GM12878 (cell line): ENCODE measurements around the gene PDE7B. TPM values are rescaled to one million over a fixed set of nuclear protein-coding genes. Genes with fewer than 3 reads are reported as not detected.

Source experiments
- ATAC-seq: fragments of 200-7000 bp; cut with Tn5 transposase; 3 replicates; pipeline ENCODE4 v1.9.1; 2020; ENCODE audit warnings: mild to moderate bottlenecking, moderate library complexity
- BruUV-seq: library from RNA; stranded (reverse); fragments of 400-500 nt; replicated peaks from 2 replicates; lab custom pipeline; 2021; lab: Mats Ljungman, UMichigan
- CTCF ChIA-PET: fragments of 300-600 bp; sonication (Branson Sonifier 250); formaldehyde crosslinking; extraction: SDS; loops from one replicate; lab custom pipeline; 2021; ENCODE audit warnings: inconsistent platforms; lab: Yijun Ruan, JAX
- POLR2A ChIA-PET: fragments of 350-600 bp; formaldehyde crosslinking; extraction: SDS; loops from one replicate; lab custom pipeline; 2021; ENCODE audit warnings: inconsistent platforms; lab: Charles Lee
- RAD21 ChIA-PET: fragments of 300-600 bp; sonication (Branson Sonifier 250); formaldehyde crosslinking; loops from one replicate; lab custom pipeline; 2023; ENCODE audit warnings: antibody characterized with exemption; ENCODE audit not compliant: unreplicated experiment; lab: Charles Lee
- SMC1A ChIA-PET: fragments of 300-600 bp; sonication (Branson Sonifier 250); formaldehyde crosslinking; loops from one replicate; lab custom pipeline; 2023; ENCODE audit not compliant: unreplicated experiment, uncharacterized antibody; lab: Charles Lee
- DNase-seq: peaks from one replicate; pipeline ENCODE4 v3.0.0-alpha.2; 2011; ENCODE audit warnings: low read depth, low spot score
- FAIRE-seq: peaks from 3 replicates; lab custom pipeline; 2011; peaks lifted over from hg19 to GRCh38; lab: Jason Lieb, UNC
- H2AFZ ChIP-seq: 2 replicates; pipeline ENCODE4 v1.6.0; 2011; ENCODE audit warnings: low read depth, low read length, control low read depth; ENCODE audit not compliant: control insufficient read depth
- H3K27ac ChIP-seq: 2 replicates; pipeline ENCODE4 v1.5.1; 2011; ENCODE audit warnings: control low read depth; ENCODE audit not compliant: control insufficient read depth, insufficient read depth
- H3K27me3 ChIP-seq, 2 experiments: replicated peaks in 1 of 2; 2 replicates each; pipeline versions ENCODE4 v1.6.0 to v1.6.1; 2011; ENCODE audit warnings: low read length in 1 of 2; ENCODE audit not compliant: control insufficient read depth in 2 of 2, insufficient read depth in 2 of 2
- H3K36me3 ChIP-seq, 2 experiments: 2 replicates each; pipeline ENCODE4 v1.5.1; 2011; ENCODE audit warnings: low read length in 1 of 2; ENCODE audit not compliant: control insufficient read depth in 2 of 2, insufficient read depth in 2 of 2
- H3K4me1 ChIP-seq: 2 replicates; pipeline ENCODE4 v1.6.1; 2011; ENCODE audit warnings: mild to moderate bottlenecking, low read length, moderate library complexity, mixed read lengths; ENCODE audit not compliant: control insufficient read depth, insufficient read depth
- H3K4me2 ChIP-seq: 2 replicates; pipeline ENCODE4 v1.6.0; 2011; ENCODE audit warnings: control low read depth; ENCODE audit not compliant: control insufficient read depth, insufficient read depth
- H3K4me3 ChIP-seq: fragments of 200-600 bp; sonication (generic); 2 replicates; pipeline ENCODE4 v1.5.1; 2016
- H3K79me2 ChIP-seq: 2 replicates; pipeline ENCODE4 v1.6.0; 2011; ENCODE audit warnings: low read length; ENCODE audit not compliant: control insufficient read depth, insufficient read depth
- H3K9ac ChIP-seq: 2 replicates; pipeline ENCODE4 v1.8.0; 2011; ENCODE audit warnings: low read length, control low read depth, mixed read lengths; ENCODE audit not compliant: control insufficient read depth, insufficient read depth
- H3K9me3 ChIP-seq: replicated peaks from 3 replicates; pipeline ENCODE4 v1.5.1; 2011; ENCODE audit warnings: mild to moderate bottlenecking, low read length; ENCODE audit not compliant: control insufficient read depth, insufficient read depth
- H4K20me1 ChIP-seq: 2 replicates; pipeline ENCODE4 v1.6.0; 2011; ENCODE audit not compliant: control insufficient read depth, insufficient read depth
- BCLAF1 ChIP-seq: fragments of 450-650 bp; IDR thresholded peaks from 2 replicates; pipeline ENCODE4 v1.6.1; 2017; ENCODE audit warnings: antibody characterized with exemption, mild to moderate bottlenecking, moderate library complexity
- EED ChIP-seq: sonication (generic); IDR thresholded peaks from 2 replicates; pipeline ENCODE4 v1.6.1; 2016; ENCODE audit warnings: antibody characterized with exemption, low read depth
- KLF5 ChIP-seq: fragments of 450-650 bp; IDR thresholded peaks from 2 replicates; pipeline ENCODE4 v1.6.1; 2014; ENCODE audit warnings: mild to moderate bottlenecking; ENCODE audit not compliant: partially characterized antibody
- RBBP5 ChIP-seq: fragments of 200-600 bp; sonication (generic); conservative IDR thresholded peaks from 2 replicates; pipeline ENCODE4 v1.6.1; 2016
- SIX5 ChIP-seq: IDR thresholded peaks from 2 replicates; pipeline ENCODE4 v1.6.1; 2011; ENCODE audit warnings: mild to moderate bottlenecking, low read depth, low read length, moderate library complexity; ENCODE audit not compliant: severe bottlenecking
- SREBF1 ChIP-seq: IDR thresholded peaks from 2 replicates; pipeline ENCODE4 v1.6.1; 2012; ENCODE audit warnings: mild to moderate bottlenecking, low read length
- STAT1 ChIP-seq: fragments of 450-650 bp; conservative IDR thresholded peaks from 2 replicates; pipeline ENCODE4 v1.6.1; 2014; ENCODE audit warnings: antibody characterized with exemption, mild to moderate bottlenecking
- WRNIP1 ChIP-seq: IDR thresholded peaks from 2 replicates; pipeline ENCODE4 v1.6.1; 2011; ENCODE audit warnings: low read depth, low read length, improper control_type of control experiment, borderline replicate concordance
- ZBTB4 ChIP-seq: fragments of 450-650 bp; formaldehyde crosslinking; IDR thresholded peaks from 2 replicates; pipeline ENCODE4 v1.4.0; 2022; ENCODE audit warnings: mild to moderate bottlenecking, moderate library complexity
- WGBS: methylation state at CpG from one replicate; pipeline ENCODE4 v1.1.6; 2016; ENCODE audit warnings: low lambda C conversion rate; ENCODE audit not compliant: insufficient replicate concordance, insufficient coverage; ENCODE audit errors: missing lambda C conversion rate; 5-methylcytosine and 5-hydroxymethylcytosine counted together
- in situ Hi-C: fragments of 300-500 bp; cut with MboI; formaldehyde crosslinking; loops from 9 replicates; pipeline ENCODE4 v1.14.3; 2018; ENCODE audit warnings: mixed read lengths
- intact Hi-C: fragments of 100-400 bp; cut with micrococcal nuclease; formaldehyde crosslinking; loops from one replicate; pipeline ENCODE4 v1.14.2; 2022; ENCODE audit not compliant: unreplicated experiment
- polyA plus RNA-seq, 11 experiments: library from polyadenylated mRNA; depleted of rRNA in 4 of 11; unstranded in 6 of 11; stranded (reverse) in 5 of 11; fragments of >200 nt; fragmentation: Nextera tagmentation in 4 of 11; fragmentation: Illumina TruSeq in 1 of 11; extraction: Ambion mirVana in 4 of 11; extraction: Trizol in 1 of 11; gene quantifications; 1 replicate in 1 of 11; 2 replicates in 10 of 11; pipeline versions ENCODE4 v1.2.1 to v1.2.3, GENCODE V29; 2011 to 2016; ENCODE audit warnings: inconsistent platforms in 2 of 11, missing spikeins in 2 of 11, low read depth in 1 of 11
- total RNA-seq, 4 experiments: library from RNA; depleted of rRNA in 3 of 4; stranded (reverse); fragments of >200 nt in 3 of 4; fragmentation: Illumina TruSeq in 1 of 4; extraction: Trizol in 1 of 4; gene quantifications; 2 replicates each; pipeline versions ENCODE4 v1.2.1 to v1.2.3, GENCODE V29; 2013 to 2021
- TF ChIP-seq, protein P1 (sequence below): fragments of 450-650 bp; IDR thresholded peaks from 2 replicates; pipeline ENCODE4 v1.6.1; 2017; ENCODE audit warnings: low read depth, mild to moderate bottlenecking, moderate library complexity
- TF ChIP-seq, protein P2 (sequence below): IDR thresholded peaks from 2 replicates; pipeline ENCODE4 v1.6.1; 2012; ENCODE audit warnings: mild to moderate bottlenecking, low read depth, low read length

The PDE7B gene
- total and polyA plus RNA-seq, 10 of the 15 experiments (the other 5 are each of a cell fraction or from before 2014, with no cell fraction given): not detected

- Histone ChIP-seq H3K4me1 (no peaks in the 10 kb centered on the region), H3K9me3 (no peaks in the 10 kb centered on the region), H3K9ac (no peak overlapping the region), H3K27ac (no peak overlapping the region), H3K36me3 (no peaks in the 10 kb centered on the region), H2AFZ (no peak overlapping the region), H4K20me1 (no peaks in the 10 kb centered on the region), H3K27me3 (no peaks in the 10 kb centered on the region; a peak in 1 of 4 replicates), H3K79me2 (no peaks in the 10 kb centered on the region), H3K4me3 (no peak overlapping the region), H3K4me2 (no peak overlapping the region)
- intact Hi-C loops: no loop called here
- WGBS: 48% methylated on average over 15 of the region's 15 CpGs
- ChIA-PET POLR2A (no interaction called here), RAD21 (no interaction called here), CTCF (no interaction called here), SMC1A (interaction anchor here (0.9 kb wide), 1 partner anchor 8 kb away, joined by 3 read pairs; no protein-coding TSS in a partner anchor)
- DNase-seq: no peak
- in situ Hi-C loops: no loop called here
- no TSS peak for BruUV-seq
- no peak for FAIRE-seq
- ATAC-seq: no peak
- TF ChIP-seq WRNIP1 (no peak), RBBP5 (no peak), BCLAF1 (no peak), SREBF1 (no peak), SIX5 (no peak), STAT1 (no peak), EED (no peak), KLF5 (no peak), ZBTB4 (no peak)
- TF ChIP-seq, protein P1, sequence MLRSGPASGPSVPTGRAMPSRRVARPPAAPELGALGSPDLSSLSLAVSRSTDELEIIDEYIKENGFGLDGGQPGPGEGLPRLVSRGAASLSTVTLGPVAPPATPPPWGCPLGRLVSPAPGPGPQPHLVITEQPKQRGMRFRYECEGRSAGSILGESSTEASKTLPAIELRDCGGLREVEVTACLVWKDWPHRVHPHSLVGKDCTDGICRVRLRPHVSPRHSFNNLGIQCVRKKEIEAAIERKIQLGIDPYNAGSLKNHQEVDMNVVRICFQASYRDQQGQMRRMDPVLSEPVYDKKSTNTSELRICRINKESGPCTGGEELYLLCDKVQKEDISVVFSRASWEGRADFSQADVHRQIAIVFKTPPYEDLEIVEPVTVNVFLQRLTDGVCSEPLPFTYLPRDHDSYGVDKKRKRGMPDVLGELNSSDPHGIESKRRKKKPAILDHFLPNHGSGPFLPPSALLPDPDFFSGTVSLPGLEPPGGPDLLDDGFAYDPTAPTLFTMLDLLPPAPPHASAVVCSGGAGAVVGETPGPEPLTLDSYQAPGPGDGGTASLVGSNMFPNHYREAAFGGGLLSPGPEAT: no peak
- TF ChIP-seq, protein P2, sequence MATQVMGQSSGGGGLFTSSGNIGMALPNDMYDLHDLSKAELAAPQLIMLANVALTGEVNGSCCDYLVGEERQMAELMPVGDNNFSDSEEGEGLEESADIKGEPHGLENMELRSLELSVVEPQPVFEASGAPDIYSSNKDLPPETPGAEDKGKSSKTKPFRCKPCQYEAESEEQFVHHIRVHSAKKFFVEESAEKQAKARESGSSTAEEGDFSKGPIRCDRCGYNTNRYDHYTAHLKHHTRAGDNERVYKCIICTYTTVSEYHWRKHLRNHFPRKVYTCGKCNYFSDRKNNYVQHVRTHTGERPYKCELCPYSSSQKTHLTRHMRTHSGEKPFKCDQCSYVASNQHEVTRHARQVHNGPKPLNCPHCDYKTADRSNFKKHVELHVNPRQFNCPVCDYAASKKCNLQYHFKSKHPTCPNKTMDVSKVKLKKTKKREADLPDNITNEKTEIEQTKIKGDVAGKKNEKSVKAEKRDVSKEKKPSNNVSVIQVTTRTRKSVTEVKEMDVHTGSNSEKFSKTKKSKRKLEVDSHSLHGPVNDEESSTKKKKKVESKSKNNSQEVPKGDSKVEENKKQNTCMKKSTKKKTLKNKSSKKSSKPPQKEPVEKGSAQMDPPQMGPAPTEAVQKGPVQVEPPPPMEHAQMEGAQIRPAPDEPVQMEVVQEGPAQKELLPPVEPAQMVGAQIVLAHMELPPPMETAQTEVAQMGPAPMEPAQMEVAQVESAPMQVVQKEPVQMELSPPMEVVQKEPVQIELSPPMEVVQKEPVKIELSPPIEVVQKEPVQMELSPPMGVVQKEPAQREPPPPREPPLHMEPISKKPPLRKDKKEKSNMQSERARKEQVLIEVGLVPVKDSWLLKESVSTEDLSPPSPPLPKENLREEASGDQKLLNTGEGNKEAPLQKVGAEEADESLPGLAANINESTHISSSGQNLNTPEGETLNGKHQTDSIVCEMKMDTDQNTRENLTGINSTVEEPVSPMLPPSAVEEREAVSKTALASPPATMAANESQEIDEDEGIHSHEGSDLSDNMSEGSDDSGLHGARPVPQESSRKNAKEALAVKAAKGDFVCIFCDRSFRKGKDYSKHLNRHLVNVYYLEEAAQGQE: no peak
Measured at GRCh38 chr6:136014454-136015437, 163.2 kb downstream of the PDE7B start.
